WERI-Rb-1 (cell line): Measurements from ENCODE around the gene ARMC5.

Experiments used
- DNase-seq: peaks from one replicate; pipeline ENCODE4 v3.0.0-alpha.2; 2020
- H3K27ac ChIP-seq: fragments of 250-450 bp; sonication (Bioruptor Pico); 2 replicates; pipeline ENCODE4 v1.5.1; 2020; ENCODE audit warnings: mild to moderate bottlenecking, moderate library complexity
- H3K27me3 ChIP-seq: fragments of 250-450 bp; sonication (Bioruptor Pico); 2 replicates; pipeline ENCODE4 v1.5.1; 2021; ENCODE audit warnings: mild to moderate bottlenecking, low read depth, moderate library complexity; ENCODE audit not compliant: insufficient read depth, severe bottlenecking
- H3K36me3 ChIP-seq: fragments of 250-450 bp; sonication (Bioruptor Pico); 2 replicates; pipeline ENCODE4 v1.5.1; 2020; ENCODE audit warnings: mild to moderate bottlenecking, moderate library complexity
- H3K4me3 ChIP-seq: 2 replicates; pipeline ENCODE4 v1.5.1; 2011; ENCODE audit warnings: low read depth, mild to moderate bottlenecking, control low read depth, low read length
- H3K9me3 ChIP-seq: fragments of 250-450 bp; sonication (Bioruptor Pico); 2 replicates; pipeline ENCODE4 v1.5.1; 2021; ENCODE audit warnings: mild to moderate bottlenecking, moderate library complexity; ENCODE audit not compliant: severe bottlenecking
- TF ChIP-seq, protein P1 (sequence below): IDR thresholded peaks from 2 replicates; pipeline ENCODE4 v1.5.1; 2011; ENCODE audit warnings: low read depth, mild to moderate bottlenecking, control low read depth, inconsistent platforms, low read length

Gene ARMC5

DNA sequence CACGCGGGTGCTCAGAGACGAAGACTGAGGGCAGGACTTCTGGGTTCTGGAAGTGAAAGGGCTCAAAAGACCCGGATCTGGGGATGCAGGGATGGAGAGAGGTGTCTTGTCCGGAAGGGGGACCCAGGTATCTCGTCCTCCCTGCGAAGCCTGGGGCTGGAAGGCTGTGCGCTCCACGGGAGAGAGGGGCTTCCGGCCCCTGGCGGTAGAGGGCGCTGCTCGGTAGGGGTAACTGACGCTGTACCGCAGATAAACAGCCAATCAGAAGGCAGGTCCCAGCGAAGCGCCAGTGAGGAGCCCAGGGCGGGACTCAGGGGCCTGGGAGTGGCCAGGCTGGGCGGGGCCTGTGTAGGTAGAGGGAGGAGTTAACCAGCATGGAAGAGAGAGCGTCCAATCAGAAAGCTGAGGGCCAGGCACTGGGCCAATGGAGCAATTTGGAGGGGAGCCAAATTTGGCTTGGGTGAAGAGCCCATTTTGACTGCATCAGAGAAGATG, 13.5 kb downstream of the ARMC5 start:
- H3K9me3 ChIP-seq = no peaks in the 10 kb centered on the region
- no peaks in the 10 kb centered on the region for H3K27me3 ChIP-seq
- peak; percentile 58 for DNase-seq
- peak overlapping the region; percentile 66 for H3K4me3 ChIP-seq
- H3K36me3 ChIP-seq = peaks cover 3% of the 10 kb centered on the region; the same call in 1 of the 2 replicates
- no peak overlapping the region; the same call in 1 of the 2 replicates for H3K27ac ChIP-seq
- TF ChIP-seq, protein P1, sequence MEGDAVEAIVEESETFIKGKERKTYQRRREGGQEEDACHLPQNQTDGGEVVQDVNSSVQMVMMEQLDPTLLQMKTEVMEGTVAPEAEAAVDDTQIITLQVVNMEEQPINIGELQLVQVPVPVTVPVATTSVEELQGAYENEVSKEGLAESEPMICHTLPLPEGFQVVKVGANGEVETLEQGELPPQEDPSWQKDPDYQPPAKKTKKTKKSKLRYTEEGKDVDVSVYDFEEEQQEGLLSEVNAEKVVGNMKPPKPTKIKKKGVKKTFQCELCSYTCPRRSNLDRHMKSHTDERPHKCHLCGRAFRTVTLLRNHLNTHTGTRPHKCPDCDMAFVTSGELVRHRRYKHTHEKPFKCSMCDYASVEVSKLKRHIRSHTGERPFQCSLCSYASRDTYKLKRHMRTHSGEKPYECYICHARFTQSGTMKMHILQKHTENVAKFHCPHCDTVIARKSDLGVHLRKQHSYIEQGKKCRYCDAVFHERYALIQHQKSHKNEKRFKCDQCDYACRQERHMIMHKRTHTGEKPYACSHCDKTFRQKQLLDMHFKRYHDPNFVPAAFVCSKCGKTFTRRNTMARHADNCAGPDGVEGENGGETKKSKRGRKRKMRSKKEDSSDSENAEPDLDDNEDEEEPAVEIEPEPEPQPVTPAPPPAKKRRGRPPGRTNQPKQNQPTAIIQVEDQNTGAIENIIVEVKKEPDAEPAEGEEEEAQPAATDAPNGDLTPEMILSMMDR = 0 out of 2 replicates have a peak, but pooled peaks have one; percentile 10

DNA sequence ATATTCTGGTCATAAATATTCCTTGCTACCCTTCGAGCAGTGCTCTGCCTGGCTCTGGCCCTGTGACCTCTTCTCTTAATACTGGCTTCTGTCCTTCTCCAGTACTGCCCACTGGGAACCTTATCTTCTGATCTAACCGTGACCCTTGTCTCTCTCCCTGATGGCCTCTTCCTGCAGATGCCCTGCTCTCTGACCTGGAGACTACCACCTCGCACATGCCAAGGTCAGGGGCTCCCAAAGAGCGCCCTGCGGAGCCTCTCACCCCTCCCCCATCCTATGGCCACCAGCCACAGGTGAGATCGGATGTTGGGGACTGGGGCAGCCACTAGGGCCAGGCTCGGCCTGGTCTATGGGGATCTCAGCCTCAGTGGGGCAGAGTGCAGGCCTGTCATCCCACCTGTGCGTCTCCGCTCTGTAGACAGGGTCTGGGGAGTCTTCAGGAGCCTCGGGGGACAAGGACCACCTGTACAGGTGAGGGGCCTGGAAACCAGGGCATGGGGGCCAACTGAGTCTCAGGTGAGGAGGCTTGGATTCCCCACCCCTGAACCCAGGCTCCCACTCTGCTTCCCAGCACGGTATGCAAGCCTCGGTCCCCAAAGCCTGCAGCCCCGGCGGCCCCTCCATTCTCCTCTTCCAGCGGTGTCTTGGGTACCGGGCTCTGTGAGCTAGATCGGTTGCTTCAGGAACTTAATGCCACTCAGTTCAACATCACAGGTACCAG, 14.1 kb downstream of the ARMC5 start:
- H3K27ac ChIP-seq = no peak overlapping the region
- no peak overlapping the region for H3K4me3 ChIP-seq
- no peaks in the 10 kb centered on the region for H3K9me3 ChIP-seq
- DNase-seq = no peak
- TF ChIP-seq, protein P1 = no peak
- H3K36me3 ChIP-seq = peaks cover 3% of the 10 kb centered on the region; the same call in 1 of the 2 replicates
- no peaks in the 10 kb centered on the region for H3K27me3 ChIP-seq

DNA sequence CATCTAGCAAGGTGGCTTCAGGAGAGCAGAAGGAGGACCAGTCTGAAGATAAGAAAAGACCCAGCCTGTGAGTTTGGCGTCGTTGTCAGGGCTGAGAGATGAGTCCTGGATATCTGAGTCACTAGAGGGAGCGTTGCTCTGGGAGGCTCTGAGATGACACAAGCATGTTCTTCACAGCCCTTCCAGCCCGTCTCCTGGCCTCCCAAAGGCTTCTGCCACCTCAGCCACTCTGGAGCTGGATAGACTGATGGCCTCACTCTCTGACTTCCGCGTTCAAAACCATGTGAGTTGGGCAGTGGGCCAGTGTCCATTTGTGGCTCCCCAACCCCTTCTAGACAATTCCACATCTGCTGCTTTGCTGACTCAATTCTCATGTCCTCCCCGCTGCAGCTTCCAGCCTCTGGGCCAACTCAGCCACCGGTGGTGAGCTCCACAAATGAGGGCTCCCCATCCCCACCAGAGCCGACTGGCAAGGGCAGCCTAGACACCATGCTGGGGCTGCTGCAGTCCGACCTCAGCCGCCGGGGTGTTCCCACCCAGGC, 14.9 kb downstream of the ARMC5 start:
- no peak for DNase-seq
- Histone ChIP-seq H3K36me3 (peaks cover 3% of the 10 kb centered on the region; the same call in 1 of the 2 replicates), H3K27ac (no peak overlapping the region), H3K9me3 (no peaks in the 10 kb centered on the region), H3K4me3 (no peak overlapping the region), H3K27me3 (no peaks in the 10 kb centered on the region)
- TF ChIP-seq, protein P1 = no peak

DNA sequence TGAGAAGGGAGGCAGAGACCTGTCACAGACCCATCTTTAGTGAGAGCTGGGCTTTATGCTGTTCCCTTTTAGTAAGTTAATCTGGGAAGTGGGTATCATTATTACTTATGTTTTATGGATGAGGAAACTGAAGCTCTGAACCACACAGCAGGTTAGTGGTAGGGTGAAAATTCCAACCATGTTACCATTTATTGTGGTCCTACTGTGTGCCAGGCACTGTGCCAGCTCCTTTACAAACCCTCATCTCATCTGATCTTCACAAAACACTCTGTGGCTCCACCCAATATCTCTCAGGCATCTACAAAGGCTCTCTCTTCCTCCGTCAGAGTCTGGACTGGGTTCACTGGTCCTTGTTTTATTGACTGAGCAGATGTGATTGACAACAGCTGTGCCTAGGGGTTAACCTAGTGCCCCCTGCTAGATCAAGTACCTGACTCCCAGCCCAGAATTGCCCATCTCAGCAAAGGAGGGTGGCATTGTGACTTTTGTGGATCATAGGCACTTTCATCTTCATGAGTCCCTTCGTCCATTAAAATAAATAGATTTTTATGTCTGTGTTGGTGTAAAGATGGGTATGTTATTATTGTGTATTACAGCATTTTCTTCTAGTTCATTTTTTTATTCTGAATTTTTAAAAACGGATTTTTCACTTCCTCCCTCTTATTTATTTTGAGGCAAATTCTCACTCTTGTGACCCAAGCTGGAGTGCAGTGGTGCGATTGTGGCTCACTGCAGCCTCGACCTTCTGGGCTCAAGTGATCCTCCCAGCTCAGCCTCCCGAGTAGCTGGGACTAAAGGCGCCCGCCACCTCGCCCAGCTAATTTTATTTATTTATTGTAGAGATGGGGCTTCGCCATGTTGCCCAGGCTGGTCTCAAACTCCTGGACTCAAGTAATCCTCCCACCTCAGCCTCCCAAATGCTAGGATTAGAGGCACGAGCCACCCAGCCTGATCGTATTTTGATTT, 15.8 kb downstream of the ARMC5 start:
- no peak overlapping the region for H3K27ac ChIP-seq
- DNase-seq = no peak
- no peaks in the 10 kb centered on the region for H3K27me3 ChIP-seq
- no peaks in the 10 kb centered on the region for H3K9me3 ChIP-seq
- H3K36me3 ChIP-seq = peaks cover 3% of the 10 kb centered on the region; the same call in 1 of the 2 replicates
- TF ChIP-seq, protein P1 = no peak
- H3K4me3 ChIP-seq = no peak overlapping the region

DNA sequence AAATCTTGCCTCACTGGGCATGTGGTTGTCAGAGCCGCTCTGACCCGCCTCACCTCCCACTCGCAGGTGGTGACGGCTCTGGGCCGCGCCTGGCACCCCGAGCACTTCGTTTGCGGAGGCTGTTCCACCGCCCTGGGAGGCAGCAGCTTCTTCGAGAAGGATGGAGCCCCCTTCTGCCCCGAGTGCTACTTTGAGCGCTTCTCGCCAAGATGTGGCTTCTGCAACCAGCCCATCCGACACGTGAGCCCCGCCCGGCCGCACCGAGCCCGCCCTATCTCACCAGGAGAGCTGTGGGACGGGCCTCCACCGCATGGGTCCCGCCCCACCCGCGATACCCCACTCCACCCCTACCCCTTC, 16.6 kb downstream of the ARMC5 start:
- Histone ChIP-seq H3K9me3 (no peaks in the 10 kb centered on the region), H3K4me3 (no peak overlapping the region), H3K36me3 (peaks cover 3% of the 10 kb centered on the region; the same call in 1 of the 2 replicates), H3K27me3 (no peaks in the 10 kb centered on the region), H3K27ac (no peak overlapping the region)
- no peak for DNase-seq
- TF ChIP-seq, protein P1 = no peak
